ENCODE measurements around the gene CALHM6. TPM values are rescaled to one million over a fixed set of nuclear protein-coding genes. Genes with fewer than 3 reads are reported as not detected.

The CALHM6 gene
- polyA plus RNA-seq, 1 of the 3 experiments (the other 2 are of a cell fraction): 0.51 TPM

DNA sequence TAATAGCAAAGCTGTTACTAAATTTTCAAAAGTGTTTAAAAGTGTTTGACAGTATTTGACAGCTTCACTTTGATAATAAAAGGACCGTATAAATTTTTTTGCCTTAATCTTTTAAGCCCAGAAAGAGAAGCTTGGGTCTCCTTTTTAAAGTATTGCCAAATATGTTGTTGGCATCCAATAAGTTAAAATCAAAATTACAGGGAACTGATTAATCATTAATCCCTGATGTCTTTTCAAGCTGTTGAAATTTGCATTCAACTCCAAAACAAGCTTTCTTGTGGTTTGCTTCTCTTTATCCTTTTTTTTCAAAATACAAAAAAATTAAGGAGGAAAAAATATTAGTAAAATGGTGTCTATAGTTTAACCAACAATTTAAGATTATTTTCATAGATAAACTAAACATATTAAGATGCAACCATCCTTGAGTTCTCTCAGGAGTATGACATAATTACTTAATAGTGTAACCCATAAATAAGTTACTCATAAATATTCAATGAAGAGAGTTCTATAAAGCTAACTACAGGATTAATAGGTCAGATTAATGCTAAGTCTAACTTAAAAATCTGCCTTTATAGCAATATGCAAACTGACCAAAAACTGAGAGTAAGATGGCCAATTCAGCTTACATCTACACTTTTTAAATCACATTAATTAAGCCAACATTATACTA lies 27.0 kb upstream of the CALHM6 start:
- CTCF ChIA-PET: interaction anchor here (1.2 to 1.5 kb wide), 2 partner anchors 147 to 166 kb away, joined by 3 to 4 read pairs; no protein-coding TSS in a partner anchor
- POLR2A ChIA-PET: no interaction called here
- DNase-seq: no peak
- H3K36me3 ChIP-seq (replicated peaks in 1 of 2; ENCODE audit: control insufficient read depth in 1 of 2, insufficient read depth in 2 of 2, low read length in 1 of 2): peaks cover 47 to 54% of the 10 kb centered on the region in 2 experiments
- H3K4me2 ChIP-seq: no peak overlapping the region
- no peaks in the 10 kb centered on the region for H4K20me1 ChIP-seq (ENCODE audit: insufficient read depth)
- H3K4me1 ChIP-seq (ENCODE audit: control insufficient read depth in 1 of 2, insufficient read depth in 2 of 2, low read depth in 1 of 2, low read length in 1 of 2): peaks cover 0 to 13% of the 10 kb centered on the region in 2 experiments; a peak in 2 of 4 replicates
- H3K79me2 ChIP-seq (ENCODE audit: insufficient read depth): no peaks in the 10 kb centered on the region
- H3K9me2 ChIP-seq: no peaks in the 10 kb centered on the region
- H3K4me3 ChIP-seq (ENCODE audit: low read depth in 2 of 2, low read length in 1 of 2): no peak overlapping the region
- H2AFZ ChIP-seq (ENCODE audit: low read depth): no peak overlapping the region
- no peak overlapping the region for H3K9ac ChIP-seq
- no peak overlapping the region for H3K27ac ChIP-seq (ENCODE audit: low read depth in 2 of 2, low read length in 1 of 2)
- 92% methylated on average over 1 of the region's 1 CpG for WGBS (ENCODE audit: low lambda C conversion rate)
- H3K9me3 ChIP-seq: no peaks in the 10 kb centered on the region
- H3F3A ChIP-seq (replicated peaks; ENCODE audit: insufficient read depth): peaks cover 12% of the 10 kb centered on the region
- TF ChIP-seq, protein P1, sequence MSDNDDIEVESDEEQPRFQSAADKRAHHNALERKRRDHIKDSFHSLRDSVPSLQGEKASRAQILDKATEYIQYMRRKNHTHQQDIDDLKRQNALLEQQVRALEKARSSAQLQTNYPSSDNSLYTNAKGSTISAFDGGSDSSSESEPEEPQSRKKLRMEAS (IDR thresholded peaks at IDR 0.05; ENCODE audit: low read depth): no peak
- TF ChIP-seq MXI1 (IDR thresholded peaks at IDR 0.05; ENCODE audit: low read depth, low read length): no peak
- TF ChIP-seq YY1 (IDR thresholded peaks at IDR 0.05; ENCODE audit: low read depth): no peak
- TF ChIP-seq TAF1 (IDR thresholded peaks at IDR 0.05; ENCODE audit: borderline replicate concordance, low read depth, low read length): no peak
- TF ChIP-seq TEAD4 (IDR thresholded peaks at IDR 0.05; ENCODE audit: borderline replicate concordance, insufficient read depth): no peak
- no peak for TF ChIP-seq SIN3A (IDR thresholded peaks at IDR 0.05; ENCODE audit: borderline replicate concordance, low read depth, low read length)
- TF ChIP-seq MEF2A (IDR thresholded peaks at IDR 0.05; ENCODE audit: borderline replicate concordance, low read depth): no peak
- TF ChIP-seq, protein P2, sequence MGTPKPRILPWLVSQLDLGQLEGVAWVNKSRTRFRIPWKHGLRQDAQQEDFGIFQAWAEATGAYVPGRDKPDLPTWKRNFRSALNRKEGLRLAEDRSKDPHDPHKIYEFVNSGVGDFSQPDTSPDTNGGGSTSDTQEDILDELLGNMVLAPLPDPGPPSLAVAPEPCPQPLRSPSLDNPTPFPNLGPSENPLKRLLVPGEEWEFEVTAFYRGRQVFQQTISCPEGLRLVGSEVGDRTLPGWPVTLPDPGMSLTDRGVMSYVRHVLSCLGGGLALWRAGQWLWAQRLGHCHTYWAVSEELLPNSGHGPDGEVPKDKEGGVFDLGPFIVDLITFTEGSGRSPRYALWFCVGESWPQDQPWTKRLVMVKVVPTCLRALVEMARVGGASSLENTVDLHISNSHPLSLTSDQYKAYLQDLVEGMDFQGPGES (IDR thresholded peaks at IDR 0.05; ENCODE audit: low read depth, low read length): no peak
- no peak for TF ChIP-seq EZH2phosphoT487 (IDR thresholded peaks at IDR 0.05; ENCODE audit: borderline replicate concordance, low read depth)
- no peaks in the 10 kb centered on the region for H3K27me3 ChIP-seq (ENCODE audit: insufficient read depth)

GRCh38 chr6:116436586-116436985 lies 24.6 kb upstream of the CALHM6 start:
- no peak overlapping the region for H3K4me3 ChIP-seq (ENCODE audit: low read depth in 2 of 2, low read length in 1 of 2)
- peaks cover 38 to 47% of the 10 kb centered on the region in 2 experiments for H3K36me3 ChIP-seq (replicated peaks in 1 of 2; ENCODE audit: control insufficient read depth in 1 of 2, insufficient read depth in 2 of 2, low read length in 1 of 2)
- no peaks in the 10 kb centered on the region for H4K20me1 ChIP-seq (ENCODE audit: insufficient read depth)
- no peaks in the 10 kb centered on the region for H3K79me2 ChIP-seq (ENCODE audit: insufficient read depth)
- DNase-seq: no peak
- TF ChIP-seq GATA2 (CRISPR knock-in tag; IDR thresholded peaks at IDR 0.05): 0 out of 2 replicates have a peak, but pooled peaks have one; percentile 11
- no peak for TF ChIP-seq TAF1 (IDR thresholded peaks at IDR 0.05; ENCODE audit: borderline replicate concordance, low read depth, low read length)
- H3K9ac ChIP-seq: no peak overlapping the region
- H3K27ac ChIP-seq (ENCODE audit: low read depth in 2 of 2, low read length in 1 of 2): no peak overlapping the region
- no peaks in the 10 kb centered on the region for H3K9me2 ChIP-seq
- H3K4me1 ChIP-seq (ENCODE audit: control insufficient read depth in 1 of 2, insufficient read depth in 2 of 2, low read depth in 1 of 2, low read length in 1 of 2): peaks cover 0 to 17% of the 10 kb centered on the region in 2 experiments; a peak in 2 of 4 replicates
- no peak overlapping the region for H2AFZ ChIP-seq (ENCODE audit: low read depth)
- no peaks in the 10 kb centered on the region for H3K9me3 ChIP-seq
- ChIA-PET POLR2A (no interaction called here), CTCF (interaction anchor here (0.9 kb wide), 1 partner anchor 9 kb away, joined by 6 read pairs; no protein-coding TSS in a partner anchor)
- H3K27me3 ChIP-seq (ENCODE audit: insufficient read depth): no peaks in the 10 kb centered on the region
- 87% methylated on average over 7 of the region's 7 CpGs for WGBS (ENCODE audit: low lambda C conversion rate)
- H3K4me2 ChIP-seq: no peak overlapping the region
- H3F3A ChIP-seq (replicated peaks; ENCODE audit: insufficient read depth): peaks cover 12% of the 10 kb centered on the region
